ENCODE data around the gene APOL1. TPM values are rescaled to one million over a fixed set of nuclear protein-coding genes. Genes with fewer than 3 reads are reported as not detected.

APOL1 gene
- polyA plus RNA-seq, 1 donor from 2014 or later, result not detected

- Histone ChIP-seq H3K9me2 (ENCODE audit: insufficient read depth, low read length) (no peaks in the 10 kb centered on the region), H4K20me1 (ENCODE audit: insufficient read depth) (no peaks in the 10 kb centered on the region), H3K36me3 (ENCODE audit: insufficient read depth, low read length) (peaks cover 6% of the 10 kb centered on the region), H3K4me3 (ENCODE audit: low read length) (no peak overlapping the region), H3F3A (ENCODE audit: insufficient read depth, low read length, poor library complexity, severe bottlenecking) (no peaks in the 10 kb centered on the region), H2AFZ (ENCODE audit: low read depth, low read length) (no peak overlapping the region), H3K9me3 (ENCODE audit: low read length) (no peaks in the 10 kb centered on the region), H3K9ac (ENCODE audit: low read length) (no peak overlapping the region), H3K27me3 (ENCODE audit: insufficient read depth, low read depth, low read length) (no peaks in the 10 kb centered on the region), H3K4me2 (ENCODE audit: low read length) (no peak overlapping the region), H3K27ac (ENCODE audit: low read length) (no peak overlapping the region), H3K79me2 (replicated peaks; ENCODE audit: insufficient read depth, low read length) (no peaks in the 10 kb centered on the region)
- TF ChIP-seq EZH2 (IDR thresholded peaks at IDR 0.05; ENCODE audit: borderline replicate concordance, insufficient read depth, low read length, poor library complexity, severe bottlenecking), result no peak
- TF ChIP-seq POLR2AphosphoS5 (IDR thresholded peaks at IDR 0.05), result no peak
- no peak for TF ChIP-seq REST (IDR thresholded peaks at IDR 0.05; ENCODE audit: borderline replicate concordance)
- TF ChIP-seq MXI1 (conservative IDR thresholded peaks at IDR 0.05; ENCODE audit: poor library complexity, severe bottlenecking), result no peak
- no peak for TF ChIP-seq RAD21 (conservative IDR thresholded peaks at IDR 0.05)
- TF ChIP-seq SMC3 (conservative IDR thresholded peaks at IDR 0.05; ENCODE audit: poor library complexity), result no peak
- no peak for TF ChIP-seq TAF1 (IDR thresholded peaks at IDR 0.05; ENCODE audit: low read depth)
- TF ChIP-seq EP300 (conservative IDR thresholded peaks at IDR 0.05; ENCODE audit: poor library complexity, severe bottlenecking), result no peak
- no peak for TF ChIP-seq CTCF (IDR thresholded peaks at IDR 0.05; ENCODE audit: poor library complexity, severe bottlenecking)
These were observed 32.6 kb downstream of the APOL1 start for GRCh38 chr22:36285545-36285944.

- Histone ChIP-seq H3K4me3 (ENCODE audit: low read length) (no peak overlapping the region), H3K9me2 (ENCODE audit: insufficient read depth, low read length) (no peaks in the 10 kb centered on the region), H3K9ac (ENCODE audit: low read length) (no peak overlapping the region), H3F3A (ENCODE audit: insufficient read depth, low read length, poor library complexity, severe bottlenecking) (no peaks in the 10 kb centered on the region), H2AFZ (ENCODE audit: low read depth, low read length) (no peak overlapping the region), H3K9me3 (ENCODE audit: low read length) (no peaks in the 10 kb centered on the region), H4K20me1 (ENCODE audit: insufficient read depth) (no peaks in the 10 kb centered on the region), H3K4me2 (ENCODE audit: low read length) (no peak overlapping the region), H3K36me3 (ENCODE audit: insufficient read depth, low read length) (peaks cover 6% of the 10 kb centered on the region), H3K27me3 (ENCODE audit: insufficient read depth, low read depth, low read length) (no peaks in the 10 kb centered on the region), H3K27ac (ENCODE audit: low read length) (no peak overlapping the region), H3K79me2 (replicated peaks; ENCODE audit: insufficient read depth, low read length) (no peaks in the 10 kb centered on the region)
- TF ChIP-seq SMC3 (conservative IDR thresholded peaks at IDR 0.05; ENCODE audit: poor library complexity), result peak; percentile 88
- TF ChIP-seq CTCF (IDR thresholded peaks at IDR 0.05; ENCODE audit: poor library complexity, severe bottlenecking), result peak; percentile 85
- TF ChIP-seq TAF1 (IDR thresholded peaks at IDR 0.05; ENCODE audit: low read depth), result no peak
- no peak for TF ChIP-seq MXI1 (conservative IDR thresholded peaks at IDR 0.05; ENCODE audit: poor library complexity, severe bottlenecking)
- peak; percentile 78 for TF ChIP-seq RAD21 (conservative IDR thresholded peaks at IDR 0.05)
These were observed 33.4 kb downstream of the APOL1 start for GRCh38 chr22:36286096-36286957.
